Measurements from ENCODE around the gene IL1RAPL1.

The IL1RAPL1 gene

GRCh38 chrX:29455702-29456101 lies 868.5 kb downstream of the IL1RAPL1 start:
- DNase-seq = no peak

GRCh38 chrX:29461039-29461438 lies 873.8 kb downstream of the IL1RAPL1 start:
- DNase-seq = no peak

- no peak for DNase-seq
Measured at GRCh38 chrX:29466456-29466855, 879.2 kb downstream of the IL1RAPL1 start.

- no peak for DNase-seq
Measured at GRCh38 chrX:29468911-29469494, 881.8 kb downstream of the IL1RAPL1 start.

- DNase-seq = no peak
Measured at GRCh38 chrX:29470030-29470429, 882.8 kb downstream of the IL1RAPL1 start.

- DNase-seq = no peak
Measured at GRCh38 chrX:29471829-29472228, 884.6 kb downstream of the IL1RAPL1 start.

GRCh38 chrX:29477878-29478277 lies 890.6 kb downstream of the IL1RAPL1 start:
- DNase-seq = no peak

GRCh38 chrX:29478336-29479069 lies 891.3 kb downstream of the IL1RAPL1 start:
- no peak for DNase-seq

GRCh38 chrX:29487214-29487613 lies 900.0 kb downstream of the IL1RAPL1 start:
- DNase-seq = no peak

- no peak for DNase-seq
Measured at GRCh38 chrX:29487714-29488113, 900.5 kb downstream of the IL1RAPL1 start.

GRCh38 chrX:29488919-29489318 lies 901.7 kb downstream of the IL1RAPL1 start:
- DNase-seq = no peak

GRCh38 chrX:29490606-29491005 lies 903.4 kb downstream of the IL1RAPL1 start:
- no peak for DNase-seq

GRCh38 chrX:29491659-29492058 lies 904.4 kb downstream of the IL1RAPL1 start:
- DNase-seq = no peak

GRCh38 chrX:29496636-29497180 lies 909.5 kb downstream of the IL1RAPL1 start:
- no peak for DNase-seq

- no peak for DNase-seq
Measured at GRCh38 chrX:29506729-29507128, 919.5 kb downstream of the IL1RAPL1 start.

GRCh38 chrX:29518100-29518499 lies 930.9 kb downstream of the IL1RAPL1 start:
- no peak for DNase-seq

- DNase-seq = no peak
Measured at GRCh38 chrX:29528281-29528680, 941.0 kb downstream of the IL1RAPL1 start.

GRCh38 chrX:29530501-29530900 lies 943.3 kb downstream of the IL1RAPL1 start:
- DNase-seq = no peak

GRCh38 chrX:29531336-29531735 lies 944.1 kb downstream of the IL1RAPL1 start:
- no peak for DNase-seq

- no peak for DNase-seq
Measured at GRCh38 chrX:29535212-29536162, 948.2 kb downstream of the IL1RAPL1 start.

- no peak for DNase-seq
Measured at GRCh38 chrX:29541038-29541437, 953.8 kb downstream of the IL1RAPL1 start.

- DNase-seq = no peak
Measured at GRCh38 chrX:29542152-29542551, 954.9 kb downstream of the IL1RAPL1 start.

- no peak for DNase-seq
Measured at GRCh38 chrX:29545878-29546277, 958.6 kb downstream of the IL1RAPL1 start.
